Fibroblast of the conjunctiva (primary cell): Measurements from ENCODE around the gene OMG.
"Not testable (repeated sequence)": the region's sequence is repeated elsewhere in the genome, so short reads cannot be mapped to it uniquely, and the experiment has no call there.

Experiments used
- DNase-seq: peaks from one replicate; pipeline ENCODE4 v3.0.0-alpha.2; 2010; ENCODE audit warnings: low read depth

The OMG gene

GRCh38 chr17:31308372-31309334 lies 11.6 kb upstream of the OMG start:
- no peak for DNase-seq

- no peak for DNase-seq
Observed at GRCh38 chr17:31307640-31308039, 10.6 kb upstream of the OMG start.

- no peak for DNase-seq
Observed at GRCh38 chr17:31299624-31300023, 2.6 kb upstream of the OMG start.

- no peak for DNase-seq
Observed at GRCh38 chr17:31296142-31296541, 897 bp downstream of the OMG start.

GRCh38 chr17:31295489-31295871 lies 1.6 kb downstream of the OMG start:
- no peak for DNase-seq

- DNase-seq: no peak
Observed at GRCh38 chr17:31294820-31295488, 2.1 kb downstream of the OMG start.

- DNase-seq: no peak
Observed at GRCh38 chr17:31294231-31294630, 2.8 kb downstream of the OMG start.

- no peak for DNase-seq
Observed at GRCh38 chr17:31293581-31293980, 3.5 kb downstream of the OMG start.

- no peak for DNase-seq
Observed at GRCh38 chr17:31291820-31292219, 5.2 kb downstream of the OMG start.

GRCh38 chr17:31289790-31290189 lies 7.2 kb downstream of the OMG start:
- no peak for DNase-seq

- DNase-seq: not testable (repeated sequence)
Observed at GRCh38 chr17:31287932-31288331, 9.1 kb downstream of the OMG start.

- no peak for DNase-seq
Observed at GRCh38 chr17:31286587-31286986, 10.5 kb downstream of the OMG start.

GRCh38 chr17:31283841-31284240 lies 13.2 kb downstream of the OMG start:
- DNase-seq: no peak

GRCh38 chr17:31281061-31281460 lies 16.0 kb downstream of the OMG start:
- DNase-seq: no peak

- DNase-seq: no peak
Observed at GRCh38 chr17:31279401-31279800, 17.6 kb downstream of the OMG start.

GRCh38 chr17:31275116-31275515 lies 21.9 kb downstream of the OMG start:
- no peak for DNase-seq

GRCh38 chr17:31274252-31274651 lies 22.8 kb downstream of the OMG start:
- peak; percentile 55 for DNase-seq

- DNase-seq: peak; percentile 13
Observed at GRCh38 chr17:31273516-31273915, 23.5 kb downstream of the OMG start.

GRCh38 chr17:31272803-31273202 lies 24.2 kb downstream of the OMG start:
- DNase-seq: no peak

- no peak for DNase-seq
Observed at GRCh38 chr17:31272236-31272635, 24.8 kb downstream of the OMG start.

- DNase-seq: peak; percentile 83
Observed at GRCh38 chr17:31269578-31269983, 27.5 kb downstream of the OMG start.

GRCh38 chr17:31269036-31269577 lies 27.9 kb downstream of the OMG start:
- DNase-seq: no peak

- no peak for DNase-seq
Observed at GRCh38 chr17:31266042-31266441, 31.0 kb downstream of the OMG start.
